HG03025 (cell line): ENCODE data around the gene MMP3.
A peak's percentile ranks its signal among the peaks of the same experiment; 100 is the strongest.

Experiments used
- ATAC-seq: cut with Tn5 transposase; IDR thresholded peaks from one replicate; pipeline ENCODE4 v1.9.1; 2021; ENCODE audit warnings: mild to moderate bottlenecking, moderate library complexity; ENCODE audit not compliant: unreplicated experiment, low FRiP score

Gene MMP3

GRCh38 chr11:102833731-102834130 lies 9.7 kb downstream of the MMP3 start:
- ATAC-seq = no peak

GRCh38 chr11:102832612-102833011 lies 10.8 kb downstream of the MMP3 start:
- ATAC-seq = no peak

- no peak for ATAC-seq
These were observed 11.6 kb downstream of the MMP3 start for GRCh38 chr11:102831489-102832440.

- no peak for ATAC-seq
These were observed 12.3 kb downstream of the MMP3 start for GRCh38 chr11:102831128-102831488.

GRCh38 chr11:102830001-102830727 lies 13.2 kb downstream of the MMP3 start:
- no peak for ATAC-seq

GRCh38 chr11:102829316-102830000 lies 14.0 kb downstream of the MMP3 start:
- ATAC-seq = no peak

GRCh38 chr11:102824556-102824955 lies 18.9 kb downstream of the MMP3 start:
- ATAC-seq = no peak

GRCh38 chr11:102819491-102819890 lies 23.9 kb downstream of the MMP3 start:
- no peak for ATAC-seq

GRCh38 chr11:102813484-102813883 lies 29.9 kb downstream of the MMP3 start:
- no peak for ATAC-seq

- no peak for ATAC-seq
These were observed 31.2 kb downstream of the MMP3 start for GRCh38 chr11:102812188-102812587.

- no peak for ATAC-seq
These were observed 32.3 kb downstream of the MMP3 start for GRCh38 chr11:102810950-102811660.

- no peak for ATAC-seq
These were observed 33.4 kb downstream of the MMP3 start for GRCh38 chr11:102809971-102810370.

- ATAC-seq = no peak
These were observed 35.5 kb downstream of the MMP3 start for GRCh38 chr11:102807921-102808320.

- no peak for ATAC-seq
These were observed 37.1 kb downstream of the MMP3 start for GRCh38 chr11:102806296-102806695.

- ATAC-seq = no peak
These were observed 41.1 kb downstream of the MMP3 start for GRCh38 chr11:102802341-102802740.

- no peak for ATAC-seq
These were observed 42.6 kb downstream of the MMP3 start for GRCh38 chr11:102800767-102801166.

GRCh38 chr11:102799681-102800340 lies 43.6 kb downstream of the MMP3 start:
- no peak for ATAC-seq

- no peak for ATAC-seq
These were observed 45.2 kb downstream of the MMP3 start, which contains the start of gene MMP1 for GRCh38 chr11:102798012-102798746. MMP1 (minus strand) TSS chr11:102798160; CDS start chr11:102798092, 68 bp downstream.

GRCh38 chr11:102794382-102794781 lies 49.0 kb downstream of the MMP3 start:
- ATAC-seq = peak; percentile 82
